Endodermal cell (in vitro differentiated cells): ENCODE results near the gene ATP9A. TPM values are rescaled to one million over a fixed set of nuclear protein-coding genes. Genes with fewer than 3 reads are reported as not detected.

Experiments
- DNase-seq: peaks from one replicate; pipeline ENCODE4 v3.0.0-alpha.2; 2017
- H3K27ac ChIP-seq: 2 replicates; pipeline ENCODE4 v1.5.1; 2013; ENCODE audit warnings: mild to moderate bottlenecking, low read depth, low read length, moderate library complexity
- H3K27me3 ChIP-seq: 2 replicates; pipeline ENCODE4 v1.6.1; 2013; ENCODE audit warnings: mild to moderate bottlenecking, low read length, moderate library complexity; ENCODE audit not compliant: insufficient read depth, control insufficient read depth, poor library complexity, severe bottlenecking
- H3K36me3 ChIP-seq: 2 replicates; pipeline ENCODE4 v1.7.0; 2013; ENCODE audit warnings: mild to moderate bottlenecking, low read length, moderate library complexity; ENCODE audit not compliant: control insufficient read depth, insufficient read depth
- H3K4me1 ChIP-seq: one replicate; pipeline ENCODE4 v1.7.0; 2013; ENCODE audit warnings: low read length; ENCODE audit not compliant: control insufficient read depth, insufficient read depth
- H3K4me3 ChIP-seq: 2 replicates; pipeline ENCODE4 v1.5.1; 2013; ENCODE audit warnings: mild to moderate bottlenecking, low read length, moderate library complexity
- H3K9ac ChIP-seq: 2 replicates; pipeline ENCODE4 v1.6.1; 2013; ENCODE audit warnings: mild to moderate bottlenecking, low read length, moderate library complexity; ENCODE audit not compliant: poor library complexity, severe bottlenecking; ENCODE audit errors: extremely low read depth
- H3K9me3 ChIP-seq: 2 replicates; pipeline ENCODE4 v1.6.1; 2013; ENCODE audit warnings: mild to moderate bottlenecking, low read length, moderate library complexity; ENCODE audit not compliant: control insufficient read depth
- H3K27ac Mint-ChIP-seq: 2 replicates; pipeline ENCODE4 v1.8.0; 2020; ENCODE audit warnings: mixed read lengths
- H3K27me3 Mint-ChIP-seq: 2 replicates; pipeline ENCODE4 v1.8.0; 2021; ENCODE audit warnings: mild to moderate bottlenecking, mixed read lengths; ENCODE audit not compliant: insufficient read depth
- H3K36me3 Mint-ChIP-seq: 2 replicates; pipeline ENCODE4 v1.8.0; 2020; ENCODE audit warnings: low read depth, mixed read lengths
- H3K4me1 Mint-ChIP-seq: 2 replicates; pipeline ENCODE4 v1.8.0; 2020; ENCODE audit warnings: mixed read lengths
- H3K4me3 Mint-ChIP-seq: 2 replicates; pipeline ENCODE4 v1.8.0; 2020; ENCODE audit warnings: mild to moderate bottlenecking, moderate library complexity, mixed read lengths
- H3K9me3 Mint-ChIP-seq: 2 replicates; pipeline ENCODE4 v1.8.0; 2020; ENCODE audit warnings: mild to moderate bottlenecking, mixed read lengths
- CTCF ChIP-seq: fragments of 200-600 bp; sonication (generic); conservative IDR thresholded peaks from 2 replicates; pipeline ENCODE4 v1.5.0; 2021; ENCODE audit warnings: antibody characterized with exemption, mild to moderate bottlenecking
- WGBS, 2 experiments: methylation state at CpG; one replicate each; pipeline versions ENCODE4 v1.1.5 to v1.1.7; 2013; ENCODE audit warnings: missing lambda C conversion rate in 2 of 2, mixed read lengths in 1 of 2; ENCODE audit not compliant: insufficient coverage in 1 of 2, insufficient read length in 1 of 2; 5-methylcytosine and 5-hydroxymethylcytosine counted together
- total RNA-seq, 2 donors: library from RNA; stranded (reverse); fragmentation: NEBNext Ultra II Directional in 1 of 2; extraction: Animal tissue kit (Norgen Biotek cat#: 25700) in 1 of 2; gene quantifications; 2 replicates in 1 of 2; 3 replicates in 1 of 2; pipeline ENCODE4 v1.2.1, GENCODE V29; 2021

ATP9A gene
- total RNA-seq, 2 donors from 2014 or later = 26.7 to 27.9 TPM

DNA sequence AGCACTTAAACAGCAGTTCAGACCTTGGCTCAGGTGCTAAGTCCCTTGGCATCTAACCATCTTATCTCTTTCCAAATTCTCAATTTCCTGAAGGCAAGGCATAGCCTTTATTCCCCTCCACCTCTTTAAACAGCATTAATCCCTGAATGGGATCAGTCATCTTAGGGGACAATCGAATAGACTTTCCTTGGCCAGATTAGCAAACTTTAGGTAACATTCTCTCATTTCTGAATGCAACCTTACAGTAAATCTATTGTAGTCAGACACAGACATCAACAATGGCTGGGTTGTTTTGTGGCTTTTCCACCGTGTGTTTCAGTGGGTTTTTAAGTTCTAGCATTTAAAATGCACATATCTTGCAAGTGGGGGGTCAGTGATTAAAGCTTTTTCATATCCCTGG, 56.8 kb downstream of the ATP9A start:
- Histone ChIP-seq H3K4me1 (peaks cover 11% of the 10 kb centered on the region), H3K9ac (no peak overlapping the region), H3K27ac (no peak overlapping the region), H3K4me3 (peak overlapping the region; percentile 33), H3K36me3 (peaks cover 7% of the 10 kb centered on the region), H3K9me3 (no peaks in the 10 kb centered on the region), H3K27me3 (no peaks in the 10 kb centered on the region)
- Mint-ChIP-seq H3K4me1 (peaks cover 52% of the 10 kb centered on the region), H3K4me3 (no peak overlapping the region), H3K27me3 (peaks cover 4% of the 10 kb centered on the region), H3K27ac (peak overlapping the region; percentile 10), H3K9me3 (no peaks in the 10 kb centered on the region), H3K36me3 (peaks cover 33% of the 10 kb centered on the region)
- DNase-seq = no peak
- no peak for TF ChIP-seq CTCF
- WGBS, 2 experiments = 59 to 60% methylated on average over 1 of the region's 2 CpGs

DNA sequence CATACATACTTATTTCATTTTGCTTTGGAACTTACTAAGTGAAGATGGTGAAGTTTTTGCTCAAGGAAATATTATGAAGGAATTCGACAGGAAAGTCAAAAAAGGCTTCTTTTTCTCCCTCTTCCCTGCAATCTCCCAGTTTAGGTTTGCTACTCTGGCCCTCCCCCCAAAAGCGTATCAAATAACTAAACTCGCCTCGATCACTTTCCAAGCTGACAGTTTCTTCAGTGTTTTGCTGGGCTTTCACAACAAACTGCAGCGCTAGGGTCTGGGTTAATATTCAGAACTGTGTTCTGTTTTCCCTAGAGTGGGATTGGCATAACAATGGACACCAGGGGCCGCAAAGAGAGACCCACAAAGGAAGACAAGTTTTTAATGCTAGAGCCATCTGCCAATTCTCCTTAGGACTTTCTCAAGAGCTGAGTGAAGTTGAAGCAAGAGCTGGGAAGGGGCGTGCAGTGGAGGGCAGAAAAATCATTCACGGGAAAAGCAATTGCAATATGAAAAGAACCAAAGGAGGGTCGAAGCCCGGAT, 57.8 kb downstream of the ATP9A start:
- no peak for DNase-seq
- Mint-ChIP-seq H3K4me3 (no peak overlapping the region), H3K4me1 (peaks cover 57% of the 10 kb centered on the region), H3K27ac (peak overlapping the region; percentile 24), H3K36me3 (peaks cover 33% of the 10 kb centered on the region), H3K9me3 (no peaks in the 10 kb centered on the region), H3K27me3 (peaks cover 4% of the 10 kb centered on the region)
- Histone ChIP-seq H3K9me3 (no peaks in the 10 kb centered on the region), H3K27me3 (no peaks in the 10 kb centered on the region), H3K9ac (no peak overlapping the region), H3K36me3 (peaks cover 7% of the 10 kb centered on the region), H3K4me3 (no peak overlapping the region), H3K4me1 (peaks cover 20% of the 10 kb centered on the region), H3K27ac (peak overlapping the region; percentile 62)
- WGBS, 2 experiments = 30 to 38% methylated on average over 7 to 10 of the region's 10 CpGs
- TF ChIP-seq CTCF = no peak

- no peak overlapping the region for H3K9ac ChIP-seq
- H3K27ac Mint-ChIP-seq = peak overlapping the region; percentile 28
- no peak for TF ChIP-seq CTCF
- H3K9me3 ChIP-seq = no peaks in the 10 kb centered on the region
- peaks cover 68% of the 10 kb centered on the region for H3K4me1 Mint-ChIP-seq
- no peak for DNase-seq
- WGBS, 2 experiments = 50 to 52% methylated on average over 3 of the region's 4 CpGs
- H3K4me3 Mint-ChIP-seq = peak overlapping the region; percentile 2
- H3K4me1 ChIP-seq = peaks cover 34% of the 10 kb centered on the region
- H3K27me3 Mint-ChIP-seq = peaks cover 4% of the 10 kb centered on the region
- no peaks in the 10 kb centered on the region for H3K27me3 ChIP-seq
- H3K36me3 Mint-ChIP-seq = peaks cover 19% of the 10 kb centered on the region
- no peaks in the 10 kb centered on the region for H3K9me3 Mint-ChIP-seq
- no peak overlapping the region for H3K27ac ChIP-seq
- H3K4me3 ChIP-seq = peak overlapping the region; percentile 8
- H3K36me3 ChIP-seq = peaks cover 7% of the 10 kb centered on the region
Observed at GRCh38 chr20:51705400-51705799, 62.8 kb downstream of the ATP9A start.
